Memory B cell (primary cell): Measurements from ENCODE around the gene GP9.

Source experiments
- ATAC-seq: fragments of 150-1000 bp; cut with Tn5 transposase; 2 replicates; pipeline ENCODE4 v1.10.0; 2021; ENCODE audit warnings: low read depth, mild to moderate bottlenecking, moderate library complexity
- DNase-seq, 2 donors: peaks; one replicate each; pipeline ENCODE4 v3.0.0; 2022; ENCODE audit warnings: low spot score in 2 of 2
- H3K27ac Mint-ChIP-seq: one replicate; pipeline ENCODE4 v1.8.0; 2022; ENCODE audit warnings: mild to moderate bottlenecking, moderate library complexity, mixed read lengths
- H3K27me3 Mint-ChIP-seq: one replicate; pipeline ENCODE4 v1.8.0; 2022; ENCODE audit warnings: mixed read lengths
- H3K36me3 Mint-ChIP-seq: one replicate; pipeline ENCODE4 v1.8.0; 2022; ENCODE audit warnings: mild to moderate bottlenecking, mixed read lengths
- H3K4me1 Mint-ChIP-seq: one replicate; pipeline ENCODE4 v1.8.0; 2022; ENCODE audit warnings: mixed read lengths
- H3K4me3 Mint-ChIP-seq: one replicate; pipeline ENCODE4 v1.8.0; 2022; ENCODE audit warnings: mild to moderate bottlenecking, moderate library complexity, mixed read lengths
- H3K9me3 Mint-ChIP-seq: one replicate; pipeline ENCODE4 v1.8.0; 2022; ENCODE audit warnings: mixed read lengths

Gene GP9

GRCh38 chr3:129050556-129051295, 9.9 kb upstream of the GP9 start:
- peaks cover 6% of the 10 kb centered on the region for H3K9me3 Mint-ChIP-seq
- H3K4me1 Mint-ChIP-seq = peaks cover 6% of the 10 kb centered on the region
- H3K4me3 Mint-ChIP-seq = no peak overlapping the region
- peaks cover 5% of the 10 kb centered on the region for H3K36me3 Mint-ChIP-seq
- no peak for DNase-seq
- H3K27me3 Mint-ChIP-seq = peaks cover 11% of the 10 kb centered on the region
- H3K27ac Mint-ChIP-seq = no peak overlapping the region
- ATAC-seq = no peak

- H3K27me3 Mint-ChIP-seq = peaks cover 17% of the 10 kb centered on the region
- peaks cover 6% of the 10 kb centered on the region for H3K9me3 Mint-ChIP-seq
- no peak overlapping the region for H3K27ac Mint-ChIP-seq
- H3K4me1 Mint-ChIP-seq = peaks cover 6% of the 10 kb centered on the region
- ATAC-seq (no peak), DNase-seq (no peak)
- H3K36me3 Mint-ChIP-seq = peaks cover 5% of the 10 kb centered on the region
- H3K4me3 Mint-ChIP-seq = no peak overlapping the region
Measured at GRCh38 chr3:129051871-129052340, 8.7 kb upstream of the GP9 start.

GRCh38 chr3:129052675-129053074, 7.9 kb upstream of the GP9 start:
- Mint-ChIP-seq H3K27me3 (peaks cover 20% of the 10 kb centered on the region), H3K36me3 (peaks cover 6% of the 10 kb centered on the region), H3K9me3 (peaks cover 6% of the 10 kb centered on the region), H3K4me1 (peaks cover 6% of the 10 kb centered on the region), H3K27ac (no peak overlapping the region), H3K4me3 (no peak overlapping the region)
- DNase-seq (no peak), ATAC-seq (no peak)

- Mint-ChIP-seq H3K27ac (no peak overlapping the region), H3K4me1 (peaks cover 10% of the 10 kb centered on the region), H3K9me3 (no peaks in the 10 kb centered on the region), H3K27me3 (peaks cover 14% of the 10 kb centered on the region), H3K4me3 (no peak overlapping the region), H3K36me3 (peaks cover 2% of the 10 kb centered on the region)
- no peak for DNase-seq
- no peak for ATAC-seq
Measured at GRCh38 chr3:129054605-129055104, 5.9 kb upstream of the GP9 start.

- no peaks in the 10 kb centered on the region for H3K9me3 Mint-ChIP-seq
- ATAC-seq (no peak), DNase-seq (no peak)
- no peak overlapping the region for H3K4me3 Mint-ChIP-seq
- peaks cover 10% of the 10 kb centered on the region for H3K4me1 Mint-ChIP-seq
- peaks cover 24% of the 10 kb centered on the region for H3K27me3 Mint-ChIP-seq
- H3K27ac Mint-ChIP-seq = no peak overlapping the region
- H3K36me3 Mint-ChIP-seq = peaks cover 2% of the 10 kb centered on the region
Measured at GRCh38 chr3:129056451-129057173, 4.0 kb upstream of the GP9 start.

GRCh38 chr3:129057249-129057648, 3.3 kb upstream of the GP9 start:
- no peak overlapping the region for H3K27ac Mint-ChIP-seq
- ATAC-seq (no peak), DNase-seq (no peak)
- H3K4me1 Mint-ChIP-seq = peaks cover 10% of the 10 kb centered on the region
- H3K4me3 Mint-ChIP-seq = no peak overlapping the region
- H3K27me3 Mint-ChIP-seq = peaks cover 24% of the 10 kb centered on the region
- no peaks in the 10 kb centered on the region for H3K9me3 Mint-ChIP-seq
- peaks cover 2% of the 10 kb centered on the region for H3K36me3 Mint-ChIP-seq

DNA sequence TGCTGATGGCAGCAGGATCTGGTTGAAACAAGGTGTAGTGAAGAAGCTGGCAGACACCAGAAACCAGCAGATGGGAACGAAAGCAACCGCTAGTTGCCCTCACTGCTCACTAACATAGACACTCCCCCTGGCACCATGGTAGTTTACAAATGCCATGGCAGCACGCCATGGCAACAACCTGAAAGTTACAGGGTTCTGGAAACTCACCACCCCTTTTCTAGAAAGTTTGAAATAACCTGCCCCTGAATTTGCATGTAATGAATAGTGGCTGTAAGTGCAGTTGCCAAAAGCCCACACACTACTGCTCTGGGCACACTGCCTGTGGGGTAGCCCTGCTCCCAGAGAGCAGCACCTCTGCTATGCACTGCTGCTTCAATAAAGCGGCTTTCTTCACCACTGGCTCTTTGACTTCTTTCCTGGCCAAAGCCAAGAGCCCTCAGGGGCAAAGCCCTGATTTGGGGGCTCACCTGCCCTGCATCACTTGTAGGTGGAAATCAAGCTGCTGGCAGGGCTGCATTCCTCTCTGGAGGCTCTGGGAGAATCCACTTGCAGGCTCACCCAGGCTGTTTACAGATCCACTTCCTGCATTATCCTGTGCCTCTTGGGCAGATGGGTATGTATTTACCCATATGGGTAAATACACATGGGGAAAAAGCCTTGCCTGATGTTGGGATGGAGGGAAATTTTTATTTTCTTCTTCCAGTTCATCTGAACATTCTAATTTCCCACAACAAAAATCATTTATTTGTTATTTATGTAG, 2.0 kb upstream of the GP9 start:
- DNase-seq (peak in 1 of 2 donors; percentile 17), ATAC-seq (peak; percentile 86)
- Mint-ChIP-seq H3K4me1 (peaks cover 5% of the 10 kb centered on the region), H3K27ac (no peak overlapping the region), H3K4me3 (no peak overlapping the region), H3K36me3 (peaks cover 2% of the 10 kb centered on the region), H3K9me3 (no peaks in the 10 kb centered on the region), H3K27me3 (peaks cover 27% of the 10 kb centered on the region)

- DNase-seq = no peak
- no peak for ATAC-seq
- Mint-ChIP-seq H3K27me3 (peaks cover 27% of the 10 kb centered on the region), H3K4me3 (no peak overlapping the region), H3K27ac (no peak overlapping the region), H3K4me1 (peaks cover 4% of the 10 kb centered on the region), H3K9me3 (no peaks in the 10 kb centered on the region), H3K36me3 (peaks cover 2% of the 10 kb centered on the region)
Measured at GRCh38 chr3:129059311-129059958, 1.1 kb upstream of the GP9 start.

DNA sequence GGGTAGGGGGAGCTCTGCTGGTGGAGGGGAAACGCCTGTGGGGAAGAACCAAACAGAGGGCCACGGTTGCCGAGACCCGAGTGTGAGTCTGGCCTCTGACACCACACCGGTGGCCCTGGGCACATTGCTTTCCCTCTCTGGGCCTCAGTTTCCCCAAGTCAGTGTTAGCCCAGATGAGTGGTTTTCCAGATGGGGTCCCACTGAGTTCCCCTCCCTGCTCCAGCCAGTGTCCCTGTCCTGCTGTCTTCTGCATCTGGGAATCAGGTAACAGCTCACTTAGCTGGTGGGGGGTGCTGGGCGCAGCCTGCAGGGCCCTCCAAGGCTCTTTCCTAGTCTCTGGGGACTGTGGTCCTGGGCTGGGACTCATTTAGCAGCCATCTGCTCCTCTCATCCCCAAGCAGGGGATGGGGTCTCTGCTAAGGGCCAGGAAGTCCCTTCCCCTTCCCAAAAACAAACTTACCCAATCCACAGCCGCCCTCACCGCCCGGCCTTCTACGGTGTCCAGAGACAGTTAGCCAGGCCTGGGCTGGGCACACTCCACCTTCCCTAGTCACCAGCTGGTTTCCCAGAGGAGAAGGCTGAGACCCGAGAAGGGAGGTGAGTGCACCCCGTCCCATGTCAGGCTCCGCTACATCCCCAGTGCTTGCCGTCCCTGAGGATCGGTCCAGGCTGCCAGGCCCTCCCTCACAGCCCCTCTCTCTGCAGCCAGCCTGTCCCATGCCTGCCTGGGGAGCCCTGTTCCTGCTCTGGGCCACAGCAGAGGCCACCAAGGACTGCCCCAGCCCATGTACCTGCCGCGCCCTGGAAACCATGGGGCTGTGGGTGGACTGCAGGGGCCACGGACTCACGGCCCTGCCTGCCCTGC, 676 bp downstream of the GP9 start:
- no peaks in the 10 kb centered on the region for H3K9me3 Mint-ChIP-seq
- peaks cover 4% of the 10 kb centered on the region for H3K4me1 Mint-ChIP-seq
- H3K36me3 Mint-ChIP-seq = peaks cover 2% of the 10 kb centered on the region
- H3K27me3 Mint-ChIP-seq = peaks cover 31% of the 10 kb centered on the region
- ATAC-seq = no peak
- H3K4me3 Mint-ChIP-seq = no peak overlapping the region
- H3K27ac Mint-ChIP-seq = no peak overlapping the region
- DNase-seq = no peak

GRCh38 chr3:129061888-129062834, 1.6 kb downstream of the GP9 start:
- ATAC-seq = no peak
- Mint-ChIP-seq H3K27ac (no peak overlapping the region), H3K9me3 (no peaks in the 10 kb centered on the region), H3K36me3 (peaks cover under 1% of the 10 kb centered on the region), H3K4me1 (peaks cover 4% of the 10 kb centered on the region), H3K27me3 (peaks cover 29% of the 10 kb centered on the region), H3K4me3 (no peak overlapping the region)
- DNase-seq = no peak

- no peak overlapping the region for H3K4me3 Mint-ChIP-seq
- ATAC-seq = no peak
- H3K4me1 Mint-ChIP-seq = peaks cover 4% of the 10 kb centered on the region
- no peaks in the 10 kb centered on the region for H3K36me3 Mint-ChIP-seq
- H3K9me3 Mint-ChIP-seq = no peaks in the 10 kb centered on the region
- no peak overlapping the region for H3K27ac Mint-ChIP-seq
- DNase-seq = no peak
- peaks cover 30% of the 10 kb centered on the region for H3K27me3 Mint-ChIP-seq
Measured at GRCh38 chr3:129063091-129063640, 2.6 kb downstream of the GP9 start.
